Measurements from ENCODE around the gene FAR2. TPM values are rescaled to one million over a fixed set of nuclear protein-coding genes. Genes with fewer than 3 reads are reported as not detected.

The FAR2 gene
- total RNA-seq, 2 donors from 2014 or later = 1.0 TPM; not detected in 1

DNA sequence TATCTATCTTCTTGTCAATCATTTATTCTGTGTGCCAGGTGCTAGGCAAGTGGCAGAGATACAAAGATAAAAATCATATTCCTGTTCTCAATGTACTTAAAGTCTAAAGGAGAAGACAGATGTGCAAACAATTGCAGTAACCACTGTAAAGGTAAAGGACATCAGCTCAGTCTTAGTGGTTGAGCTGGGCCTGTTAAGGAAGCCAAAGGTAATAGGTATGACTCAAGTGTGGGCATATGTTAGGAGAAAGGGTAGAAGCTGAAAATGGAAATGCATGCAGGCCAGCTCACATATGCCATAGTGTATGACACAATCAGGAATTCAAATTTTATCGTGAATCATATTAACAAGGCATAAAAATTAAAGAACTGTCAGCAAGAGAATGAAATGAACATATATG is 49.8 kb downstream of the FAR2 start:
- Histone ChIP-seq H3K4me1 (no peaks in the 10 kb centered on the region), H3K27me3 (no peaks in the 10 kb centered on the region), H3K27ac (no peak overlapping the region), H3K9me3 (no peaks in the 10 kb centered on the region), H3K4me3 (no peak overlapping the region), H3K36me3 (replicated peaks in 1 of 2; ENCODE audit: insufficient read depth in 1 of 2, low read depth in 2 of 2) (no peaks in the 10 kb centered on the region)
- intact Hi-C loops (cut with DNase I) = no loop called here
- WGBS, 2 donors = 92 to 94% methylated on average over 1 of the region's 1 CpG
- DNase-seq (no peak), ATAC-seq (no peak)
- TF ChIP-seq CTCF (IDR thresholded peaks at IDR 0.05) (no peak), POLR2A (IDR thresholded peaks at IDR 0.05) (no peak)

DNA sequence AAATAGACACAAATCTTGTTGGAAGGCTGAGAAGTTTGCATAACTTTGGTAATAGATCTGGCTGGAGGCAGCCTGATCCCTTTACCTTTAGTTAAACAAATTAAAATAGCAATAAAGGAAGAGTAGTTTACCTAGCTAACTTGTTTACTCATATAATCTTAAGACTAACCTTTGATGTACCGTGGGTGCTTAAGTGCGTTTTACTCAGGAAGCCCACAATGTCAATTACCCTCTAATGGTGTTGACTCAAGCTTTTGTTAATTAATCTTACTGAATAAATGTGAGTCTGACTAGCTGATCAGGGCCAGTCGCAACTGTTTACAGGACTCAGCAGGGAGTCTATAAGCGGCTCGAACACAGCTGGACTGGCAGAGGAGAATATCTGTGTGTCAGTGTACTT is 51.5 kb downstream of the FAR2 start:
- H3K36me3 ChIP-seq (replicated peaks in 1 of 2; ENCODE audit: insufficient read depth in 1 of 2, low read depth in 2 of 2) = no peaks in the 10 kb centered on the region
- ATAC-seq (no peak), DNase-seq (no peak)
- intact Hi-C loops (cut with DNase I) = no loop called here
- H3K27me3 ChIP-seq = no peaks in the 10 kb centered on the region
- no peak overlapping the region for H3K4me3 ChIP-seq
- no peak overlapping the region for H3K27ac ChIP-seq
- no peaks in the 10 kb centered on the region for H3K4me1 ChIP-seq
- WGBS, 2 donors = 21 to 23% methylated on average over 5 of the region's 5 CpGs
- H3K9me3 ChIP-seq = no peaks in the 10 kb centered on the region
- TF ChIP-seq POLR2A (IDR thresholded peaks at IDR 0.05) = no peak
- no peak for TF ChIP-seq CTCF (IDR thresholded peaks at IDR 0.05)

- Histone ChIP-seq H3K27ac (no peak overlapping the region), H3K27me3 (no peaks in the 10 kb centered on the region), H3K4me1 (no peaks in the 10 kb centered on the region), H3K4me3 (no peak overlapping the region), H3K9me3 (no peaks in the 10 kb centered on the region), H3K36me3 (replicated peaks in 1 of 2; ENCODE audit: insufficient read depth in 1 of 2, low read depth in 2 of 2) (no peaks in the 10 kb centered on the region)
- TF ChIP-seq POLR2A (IDR thresholded peaks at IDR 0.05) = no peak
- TF ChIP-seq CTCF (IDR thresholded peaks at IDR 0.05) = no peak
- no peak for DNase-seq
- WGBS, 2 donors = 49 to 62% methylated on average over 3 of the region's 3 CpGs
- ATAC-seq = no peak
- intact Hi-C loops (cut with DNase I) = no loop called here
Measured at GRCh38 chr12:29201296-29201695, 52.2 kb downstream of the FAR2 start.

DNA sequence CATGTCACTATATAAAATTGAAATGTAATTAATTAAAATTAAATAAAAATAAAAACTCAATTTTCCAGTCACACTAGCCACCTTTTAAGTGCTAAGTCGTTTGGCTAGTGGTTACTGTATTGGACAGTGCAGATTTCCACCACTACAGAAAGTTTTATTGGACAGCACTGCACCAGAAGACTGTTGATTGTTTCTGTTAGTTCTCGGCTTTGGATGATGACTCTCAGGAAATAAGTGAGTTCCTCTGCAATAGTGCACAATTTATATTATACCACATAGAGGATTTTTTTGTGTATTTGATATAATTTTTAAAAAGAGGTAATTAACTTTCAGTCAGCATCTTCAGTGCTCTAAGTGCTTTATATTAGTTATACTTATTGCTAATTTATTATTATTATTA is 52.7 kb downstream of the FAR2 start:
- Histone ChIP-seq H3K27me3 (no peaks in the 10 kb centered on the region), H3K4me1 (no peaks in the 10 kb centered on the region), H3K4me3 (no peak overlapping the region), H3K36me3 (replicated peaks in 1 of 2; ENCODE audit: insufficient read depth in 1 of 2, low read depth in 2 of 2) (no peaks in the 10 kb centered on the region), H3K9me3 (no peaks in the 10 kb centered on the region), H3K27ac (no peak overlapping the region)
- intact Hi-C loops (cut with DNase I) = no loop called here
- 32 to 61% methylated on average over 2 of the region's 2 CpGs for WGBS, 2 donors
- DNase-seq = no peak
- no peak for TF ChIP-seq POLR2A (IDR thresholded peaks at IDR 0.05)
- no peak for TF ChIP-seq CTCF (IDR thresholded peaks at IDR 0.05)
- no peak for ATAC-seq

GRCh38 chr12:29204521-29204920 is 55.4 kb downstream of the FAR2 start:
- Histone ChIP-seq H3K4me3 (no peak overlapping the region), H3K36me3 (replicated peaks in 1 of 2; ENCODE audit: insufficient read depth in 1 of 2, low read depth in 2 of 2) (no peaks in the 10 kb centered on the region), H3K9me3 (no peaks in the 10 kb centered on the region), H3K27me3 (no peaks in the 10 kb centered on the region), H3K27ac (no peak overlapping the region), H3K4me1 (no peaks in the 10 kb centered on the region)
- intact Hi-C loops (cut with DNase I) = no loop called here
- ATAC-seq = no peak
- no peak for DNase-seq
- TF ChIP-seq POLR2A (IDR thresholded peaks at IDR 0.05) = no peak
- WGBS, 2 donors = 70 to 79% methylated on average over 6 of the region's 6 CpGs
